Measurements from ENCODE around the gene EPB41L2.

- TF ChIP-seq CTCF (IDR thresholded peaks at IDR 0.05; ENCODE audit: poor library complexity) (no peak), EZH2phosphoT487 (IDR thresholded peaks at IDR 0.05; ENCODE audit: low read depth, severe bottlenecking, unreplicated experiment) (no peak)
These were observed 174.8 kb downstream of the EPB41L2 start for GRCh38 chr6:130888246-130888645.
